Head of caudate nucleus (tissue), 42 donors: Measurements from ENCODE around the gene ANKRD2.

ENCODE experiments used
- DNase-seq, 42 donors: peaks; one replicate each; pipeline versions ENCODE4 v3.0.0 to v3.0.0-alpha.2; 2020 to 2021; ENCODE audit warnings: mixed read lengths in 7 of 42
- intact Hi-C: fragments of 100-400 bp; cut with DNase I; formaldehyde crosslinking; loops from one replicate; pipeline ENCODE4 v1.15.0; 2022

ANKRD2 gene

DNA sequence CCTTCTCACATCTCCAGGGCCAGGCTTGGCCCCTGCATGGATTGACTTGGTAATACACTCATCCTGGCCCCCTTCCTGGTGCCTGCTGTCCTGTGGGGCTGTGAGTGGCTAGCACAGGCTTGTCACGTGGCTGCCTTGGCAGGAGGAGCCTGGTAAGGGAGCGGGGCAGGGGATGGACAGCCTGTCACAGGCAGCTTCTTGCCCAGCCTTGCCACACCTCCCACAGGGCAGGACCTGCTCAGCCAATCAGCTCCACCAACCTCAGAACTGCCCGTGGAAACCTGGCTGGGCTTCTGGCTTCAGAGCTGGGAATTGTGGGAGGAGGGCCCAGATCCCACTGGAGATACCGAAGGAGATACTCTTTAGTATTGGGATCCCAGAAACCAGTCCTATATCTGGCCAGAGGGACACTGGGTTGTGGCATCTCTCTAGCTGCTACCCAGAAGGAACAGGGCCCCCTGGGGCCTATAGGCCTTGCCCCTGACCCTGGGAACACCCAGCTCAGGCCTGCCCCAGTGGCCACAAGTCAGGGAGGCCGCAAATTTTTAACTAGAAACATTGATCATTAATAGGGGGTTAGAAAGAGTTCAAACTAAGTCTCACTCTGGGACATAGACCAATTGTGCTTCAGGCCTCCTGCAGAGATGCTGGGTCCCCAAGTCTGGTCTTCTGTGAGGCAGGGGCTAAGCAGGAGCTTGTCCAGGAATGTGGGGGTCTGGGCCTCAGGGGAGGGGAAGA, 11.7 kb downstream of the ANKRD2 start, which contains the start of gene HOGA1:
Gene HOGA1, plus strand, starts transcription at position 330 of the 738 bp plus-strand sequence. Its CDS starts 315 bp downstream, at position 645.
- intact Hi-C loops: no loop called here
- peak; percentile 71 to 98 (median 90) for DNase-seq

DNA sequence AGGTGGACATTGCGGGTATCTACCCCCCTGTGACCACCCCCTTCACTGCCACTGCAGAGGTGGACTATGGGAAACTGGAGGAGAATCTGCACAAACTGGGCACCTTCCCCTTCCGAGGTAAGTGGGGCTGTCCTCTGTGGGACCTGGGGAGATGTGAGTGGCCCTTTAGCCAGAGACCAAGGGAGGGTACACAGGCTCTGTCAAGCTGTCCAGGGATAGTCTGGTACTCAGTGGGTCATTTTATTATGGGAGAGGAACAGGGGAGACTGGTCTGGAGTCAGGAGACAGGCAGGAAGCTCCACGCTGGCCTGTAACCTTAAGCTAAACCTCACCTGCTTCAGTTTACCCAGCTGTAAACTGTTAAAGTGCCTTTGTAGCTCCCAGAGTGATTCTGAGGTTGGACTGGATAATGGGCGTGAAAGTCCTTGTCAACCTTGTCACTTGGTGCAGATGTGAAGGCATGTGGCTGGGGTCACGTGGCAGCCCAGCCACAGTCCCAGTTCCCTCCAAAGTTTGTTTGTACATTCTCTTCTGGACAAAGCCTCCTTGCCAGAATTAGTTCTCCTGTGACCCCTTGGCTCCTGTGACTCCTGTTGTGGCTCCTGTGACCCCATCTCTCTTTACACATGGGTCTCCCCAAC, 12.3 kb downstream of the ANKRD2 start:
- intact Hi-C loops: no loop called here
- no peak for DNase-seq

DNA sequence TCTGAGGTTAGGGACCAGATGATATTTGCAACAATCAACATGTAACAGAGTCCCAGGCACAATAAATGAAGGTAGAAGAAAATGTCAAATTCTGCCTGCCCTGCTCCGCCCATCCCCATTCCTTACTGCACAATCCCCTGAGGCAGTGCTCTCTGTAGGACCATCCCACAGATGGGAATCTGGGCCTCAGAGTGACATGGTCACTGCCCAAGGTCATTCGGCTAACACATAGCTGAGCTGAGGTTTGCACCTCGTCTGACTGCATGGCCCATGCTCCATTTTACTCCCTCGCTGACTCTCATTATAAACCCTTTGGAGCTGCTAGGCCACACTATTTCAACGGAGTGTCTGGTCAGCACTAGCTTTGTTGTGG, 12.8 kb downstream of the ANKRD2 start:
- intact Hi-C loops: no loop called here
- DNase-seq: no peak

DNA sequence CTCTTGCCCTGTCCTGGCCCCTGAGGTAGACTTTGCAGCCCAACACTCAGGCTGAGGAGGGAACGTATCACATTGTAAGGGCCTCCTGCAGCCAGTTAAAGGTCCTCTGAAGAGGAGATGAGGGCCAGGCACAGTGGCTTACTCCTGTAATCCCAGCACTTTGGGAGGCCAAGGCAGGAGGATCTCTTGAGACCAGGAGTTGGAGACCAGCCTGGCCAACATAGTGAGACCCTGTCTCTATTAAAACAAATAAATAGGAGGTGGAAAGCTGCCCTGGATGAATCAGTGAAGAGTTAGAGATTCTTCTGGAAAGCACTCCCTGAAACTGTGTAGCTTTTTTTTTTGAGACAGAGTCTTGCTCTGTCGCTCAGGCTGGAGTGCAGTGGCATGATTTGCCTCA, 14.6 kb downstream of the ANKRD2 start:
- DNase-seq: no peak
- intact Hi-C loops: no loop called here

DNA sequence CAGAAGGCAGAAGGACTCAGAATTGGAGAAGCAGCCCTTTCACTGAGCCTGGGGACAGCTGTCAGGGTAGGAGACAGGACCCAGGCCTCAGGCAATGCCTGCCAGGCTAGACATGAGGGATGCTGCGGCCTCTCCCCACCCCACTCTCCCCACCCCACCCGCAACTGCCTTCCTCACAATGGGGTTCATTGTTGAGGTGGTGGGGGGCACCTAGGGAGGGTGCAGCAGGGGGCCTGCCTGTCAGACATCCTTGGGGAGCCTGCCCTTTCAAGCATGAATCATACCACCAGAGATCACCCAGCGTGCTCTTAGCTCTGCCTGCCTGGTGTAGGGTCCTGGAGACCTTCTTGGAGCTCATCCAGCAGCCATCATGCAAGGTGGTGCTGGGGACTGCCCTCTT, 16.9 kb downstream of the ANKRD2 start, which contains the start of gene C10orf62:
Gene C10orf62, plus strand, starts transcription at position 243 of the 400 bp plus-strand sequence. CDS start 177 bp downstream, outside the sequence.
- intact Hi-C loops: no loop called here
- peak in 14 of 42 donors; percentile 11 to 68 (median 34) for DNase-seq

DNA sequence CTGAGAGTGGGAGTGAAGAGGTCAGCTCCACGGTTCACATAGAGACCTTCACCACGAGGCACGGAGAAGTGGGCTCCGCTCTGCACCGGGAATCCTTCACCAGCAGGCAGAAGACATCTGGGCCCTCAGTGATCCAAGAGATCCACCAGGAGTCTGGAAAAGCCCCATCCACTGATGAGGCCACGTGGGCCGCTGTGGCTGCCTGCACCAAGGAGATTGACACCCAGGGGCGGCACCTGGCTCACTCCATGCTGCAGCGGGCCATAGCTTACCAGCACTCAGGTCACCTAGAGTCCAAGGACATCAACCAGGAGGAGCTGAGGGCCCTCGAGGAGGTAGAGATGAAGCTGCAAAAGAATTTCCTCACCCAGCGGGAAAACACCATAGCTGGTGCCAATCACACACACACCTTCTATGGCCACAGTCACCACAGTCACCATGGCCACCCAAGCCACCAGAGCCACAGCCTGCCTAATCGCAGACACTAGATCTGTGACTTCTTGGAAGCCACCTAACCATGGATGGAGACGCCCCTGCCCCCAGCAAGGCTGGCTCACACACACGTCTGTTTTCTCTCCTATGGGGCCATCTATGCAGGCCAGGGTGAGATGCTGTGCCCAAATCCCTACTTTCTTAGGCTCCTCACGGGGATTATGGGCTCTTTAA, 17.6 kb downstream of the ANKRD2 start:
- DNase-seq: no peak
- intact Hi-C loops: no loop called here

DNA sequence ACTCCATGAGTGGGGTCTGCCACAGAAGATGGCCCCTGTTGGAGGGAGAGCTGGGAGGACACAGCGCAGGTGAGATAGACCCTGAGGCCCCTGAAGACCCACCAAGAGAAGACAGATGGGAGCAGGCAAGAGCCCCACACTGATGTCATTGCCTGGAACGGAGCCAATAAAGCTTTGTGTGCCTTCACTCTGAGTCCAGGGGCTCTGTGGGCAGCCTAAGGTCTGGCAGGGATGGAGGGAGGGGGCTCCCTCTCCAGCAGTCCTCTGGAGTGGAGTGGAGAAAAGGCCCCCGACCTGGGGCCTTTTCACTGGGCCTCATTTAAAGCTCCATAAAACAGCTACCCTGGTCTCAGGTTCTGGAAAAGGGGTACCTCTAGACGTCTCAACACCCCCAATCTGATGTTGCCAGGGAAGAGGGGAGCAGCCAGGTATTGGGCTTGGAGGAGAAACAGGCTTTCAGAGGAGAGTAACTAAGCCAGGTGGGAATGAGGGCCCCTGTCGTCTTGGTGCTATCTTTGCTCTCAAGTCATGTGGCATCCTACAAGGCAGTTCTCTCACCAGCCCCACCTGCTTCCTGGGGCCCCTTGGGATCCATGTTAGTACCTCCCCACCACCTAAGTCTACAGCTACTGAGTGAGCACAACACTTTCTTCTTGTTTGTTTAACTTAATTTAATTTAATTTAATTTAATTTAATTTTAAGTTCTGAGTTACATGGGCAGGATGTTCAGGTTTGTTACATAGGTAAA, 18.3 kb downstream of the ANKRD2 start:
- intact Hi-C loops: no loop called here
- no peak for DNase-seq

DNA sequence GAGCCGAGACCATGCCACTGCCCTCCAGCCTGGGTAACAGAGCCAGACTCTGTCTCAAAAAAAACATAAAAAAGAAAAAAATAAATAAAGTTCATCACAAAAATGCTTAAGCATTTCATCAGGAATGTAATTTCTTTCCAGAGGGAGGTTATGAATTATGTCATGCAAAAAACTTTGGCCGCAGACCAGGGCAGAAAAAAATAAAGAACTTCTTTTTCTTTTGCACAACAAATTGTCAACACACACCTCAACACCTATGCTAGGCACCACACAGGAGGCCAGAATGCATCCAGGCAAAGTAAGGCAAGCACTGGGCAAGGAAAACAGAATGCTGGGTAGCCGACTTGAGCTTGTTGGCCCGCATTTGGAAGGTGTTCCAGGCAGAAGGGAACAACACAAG, 20.8 kb downstream of the ANKRD2 start:
- DNase-seq: no peak
- intact Hi-C loops: no loop called here

DNA sequence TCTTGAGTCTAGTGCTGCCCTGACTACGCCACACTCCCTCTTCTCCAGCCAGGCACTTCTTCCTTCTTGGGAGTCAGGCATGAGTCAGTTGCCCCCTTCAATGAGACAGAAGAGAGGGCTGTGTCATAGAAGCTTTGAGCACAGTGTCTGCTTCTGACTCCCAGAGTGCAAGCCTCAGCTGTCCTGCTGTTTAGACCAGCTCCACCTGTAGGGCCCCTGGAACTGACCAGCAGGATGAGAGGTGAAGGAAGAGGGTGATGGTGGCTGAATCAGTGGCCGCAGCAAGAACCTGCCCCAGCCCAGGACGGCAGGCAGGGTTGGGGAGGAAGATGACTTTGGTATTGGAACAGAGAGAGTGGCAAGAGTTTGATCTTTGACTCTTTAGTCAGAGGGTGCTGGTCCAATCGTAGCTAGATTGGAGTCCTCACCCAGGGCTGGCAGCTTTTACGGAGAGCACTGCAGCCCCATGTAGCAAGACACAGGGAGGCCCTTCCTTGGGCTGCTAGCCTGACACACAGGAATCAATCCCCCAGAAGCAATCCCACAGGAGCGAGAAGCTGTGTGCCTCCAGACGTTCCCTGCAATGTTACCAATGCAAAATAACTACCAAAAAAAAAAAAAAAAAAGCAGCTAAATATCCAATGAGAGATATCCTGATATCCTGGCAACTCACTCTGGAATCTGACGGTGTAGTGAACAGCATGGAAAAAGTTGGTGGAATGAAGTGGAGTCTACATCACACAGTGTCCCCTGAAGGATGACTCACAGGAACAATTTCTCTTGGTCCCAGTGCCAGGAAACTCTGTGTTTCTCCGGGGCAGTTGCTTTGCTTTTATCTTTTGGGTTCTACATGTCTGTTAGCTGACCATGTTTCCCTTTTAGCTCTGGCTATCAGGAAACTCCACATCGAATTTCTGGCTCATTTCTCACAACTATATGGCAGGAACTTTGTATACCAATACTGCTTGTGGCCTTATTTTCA, 23.8 kb downstream of the ANKRD2 start:
- intact Hi-C loops: no loop called here
- DNase-seq: no peak

DNA sequence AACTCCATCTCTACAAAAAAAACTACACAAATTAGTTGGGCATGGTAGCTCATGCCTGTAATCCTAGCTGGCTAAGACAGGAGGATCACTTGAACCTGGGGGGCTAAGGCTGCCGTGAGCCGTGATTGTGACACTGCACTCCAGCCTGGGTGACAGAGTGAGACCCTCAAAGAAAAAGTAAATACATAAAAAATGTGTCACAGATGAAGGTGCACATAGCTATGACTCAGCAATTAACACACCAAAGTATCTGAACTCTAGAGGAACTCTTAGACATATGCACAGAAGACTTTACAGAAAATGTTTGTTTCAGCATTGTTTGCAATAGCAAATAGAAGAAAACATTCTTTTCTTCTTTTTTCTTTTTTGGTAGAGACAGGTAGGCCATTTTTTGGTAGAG, 25.2 kb downstream of the ANKRD2 start:
- intact Hi-C loops: no loop called here

DNA sequence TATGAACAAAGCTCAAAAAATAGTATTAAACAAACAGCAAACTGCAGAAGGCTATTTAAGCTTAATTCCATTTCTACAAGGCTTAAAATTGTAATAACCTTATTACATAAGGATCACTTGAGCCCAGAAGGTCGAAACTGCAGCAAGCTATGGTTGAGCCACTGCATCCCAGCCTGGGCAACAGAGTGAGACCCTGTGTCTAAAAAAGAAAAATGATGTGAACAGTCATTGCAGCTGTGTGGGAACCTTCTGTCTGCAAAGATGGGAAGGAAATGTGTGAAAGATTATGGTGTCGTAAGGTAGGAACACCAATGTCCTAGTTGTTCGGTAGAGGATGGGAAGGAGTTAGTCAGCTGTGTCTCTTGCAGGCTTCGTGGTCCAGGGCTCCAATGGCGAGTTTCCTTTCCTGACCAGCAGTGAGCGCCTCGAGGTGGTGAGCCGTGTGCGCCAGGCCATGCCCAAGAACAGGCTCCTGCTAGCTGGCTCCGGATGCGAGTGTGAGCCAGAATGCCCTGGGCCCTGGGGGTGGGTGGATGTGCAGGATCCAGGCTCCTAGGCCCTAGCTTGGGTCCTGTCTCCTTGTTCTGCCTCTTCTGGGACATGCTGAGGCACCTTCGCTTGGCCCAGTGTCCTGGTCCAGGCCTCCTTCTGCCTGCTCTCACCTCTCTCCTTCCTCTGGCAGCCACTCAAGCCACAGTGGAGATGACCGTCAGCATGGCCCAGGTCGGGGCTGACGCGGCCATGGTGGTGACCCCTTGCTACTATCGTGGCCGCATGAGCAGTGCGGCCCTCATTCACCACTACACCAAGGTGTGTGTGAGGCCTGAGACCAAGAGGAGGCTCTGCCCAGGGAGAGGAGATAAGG, 26.1 kb downstream of the ANKRD2 start:
- intact Hi-C loops: no loop called here
- no peak for DNase-seq

More for the DNA sequence above, 25.2 kb downstream of the ANKRD2 start:
- DNase-seq: no peak

DNA sequence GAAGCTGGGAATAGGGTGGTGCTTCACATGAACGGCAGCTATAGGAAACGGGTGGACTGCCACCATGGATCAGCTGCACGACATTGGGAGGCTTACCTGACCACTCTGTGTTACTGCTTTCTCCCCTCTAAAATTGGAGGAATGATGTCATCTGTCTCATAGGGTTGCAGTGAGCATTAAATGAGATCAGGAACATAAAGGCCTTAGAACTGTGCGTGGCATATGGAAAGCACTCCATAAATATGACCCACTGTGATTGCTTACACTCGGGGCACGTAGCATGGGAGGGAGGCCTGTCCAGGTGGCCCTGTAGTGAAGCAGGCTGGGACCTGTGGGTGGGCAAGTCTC, 26.7 kb downstream of the ANKRD2 start:
- intact Hi-C loops: no loop called here
- no peak for DNase-seq

DNA sequence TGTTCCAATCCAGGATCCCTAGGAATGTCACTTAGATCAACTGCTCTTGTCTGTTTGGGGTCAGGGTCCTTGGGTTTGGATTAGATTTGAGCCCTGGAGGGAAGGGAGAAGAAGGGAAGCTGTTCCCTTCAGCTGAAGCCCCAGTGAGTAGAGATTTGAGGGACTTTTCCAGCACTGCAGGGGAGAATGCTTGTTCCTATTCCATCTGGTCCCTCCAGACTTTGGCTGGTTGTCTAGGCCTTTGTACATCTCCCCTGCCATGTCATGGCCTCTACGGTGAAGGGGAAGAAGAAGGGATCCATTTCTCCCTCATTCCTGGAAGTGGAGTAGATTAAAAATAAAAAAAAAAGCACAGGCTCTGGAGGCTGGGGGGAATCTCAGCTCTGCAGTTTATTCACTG, 28.0 kb downstream of the ANKRD2 start:
- intact Hi-C loops: no loop called here
- no peak for DNase-seq

DNA sequence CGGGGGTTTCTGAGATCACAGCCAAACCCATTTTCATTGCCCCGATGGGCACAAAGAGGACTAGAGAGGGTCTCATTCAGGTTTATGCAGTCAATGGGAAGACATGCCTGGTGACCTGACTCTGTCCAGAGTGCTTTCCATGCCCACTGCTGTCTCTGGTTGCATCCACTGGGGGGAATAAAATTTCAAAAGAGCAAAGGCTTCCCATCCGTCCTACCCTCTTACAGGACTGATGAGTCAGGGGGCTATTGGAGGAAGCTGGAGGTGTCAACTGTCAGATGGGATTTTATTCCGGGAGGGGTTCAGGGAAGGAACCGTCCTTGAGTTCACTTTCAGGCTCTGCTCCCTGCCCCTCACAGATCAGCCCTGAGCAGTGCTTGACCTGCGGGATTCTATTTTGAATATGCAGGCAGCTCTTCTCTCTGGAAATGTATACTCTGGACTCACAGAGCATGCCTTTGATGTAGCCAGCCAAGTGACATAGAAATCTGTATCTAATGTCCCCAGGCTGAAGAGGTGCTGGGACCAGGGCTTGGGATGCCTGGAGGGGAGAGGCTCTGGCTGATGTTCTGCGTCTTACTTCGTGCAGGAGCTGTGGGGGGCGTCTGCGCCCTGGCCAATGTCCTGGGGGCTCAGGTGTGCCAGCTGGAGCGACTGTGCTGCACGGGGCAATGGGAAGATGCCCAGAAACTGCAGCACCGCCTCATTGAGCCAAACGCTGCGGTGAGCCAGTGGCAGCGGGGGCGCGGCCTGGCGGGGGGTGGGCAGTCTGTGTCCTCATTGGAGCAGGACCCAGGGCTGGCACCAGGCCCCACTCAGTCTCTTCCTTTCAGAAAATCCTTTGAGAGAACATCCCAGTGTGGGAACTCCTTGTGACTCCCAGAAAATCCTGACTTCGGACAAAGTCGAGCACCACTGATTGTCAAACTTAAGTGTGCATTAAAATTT, 29.0 kb downstream of the ANKRD2 start:
- peak in 28 of 42 donors; percentile 12 to 70 (median 38) for DNase-seq
- intact Hi-C loops: no loop called here

DNA sequence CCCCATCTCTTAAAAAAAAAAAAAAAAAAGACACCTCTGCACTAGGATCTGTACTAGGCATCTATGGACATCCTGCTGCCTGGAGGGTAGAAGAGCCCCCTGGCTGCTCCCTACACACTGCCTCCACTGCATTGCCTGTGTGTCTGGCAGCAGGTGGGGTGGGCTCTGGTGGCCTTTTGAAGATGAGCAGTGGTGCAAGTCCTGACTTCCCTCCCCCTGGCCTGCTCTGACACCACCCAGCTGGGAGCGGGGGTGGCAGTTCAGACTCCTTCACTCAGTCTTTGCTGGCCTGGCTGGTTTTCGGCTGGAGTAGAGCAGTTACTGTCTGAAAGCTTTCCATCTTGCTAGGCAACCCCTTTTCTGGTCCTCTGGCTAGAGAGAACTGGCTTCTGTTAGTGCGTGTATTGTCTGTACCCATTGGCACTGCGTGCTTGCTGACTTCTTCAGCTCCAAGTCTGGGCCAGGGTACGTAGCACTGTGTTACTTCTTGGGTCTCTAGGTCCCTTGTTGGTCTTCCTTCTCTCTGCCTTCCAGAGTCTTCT, 34.6 kb downstream of the ANKRD2 start:
- peak in 24 of 42 donors; percentile 8 to 71 (median 34) for DNase-seq
- intact Hi-C loops: loop anchor here (5.0 kb wide), 1 partner anchor 35 kb away; the partner anchor contains the start of gene ANKRD2
